Gastroesophageal sphincter (tissue), 3 donors: ENCODE measurements around the gene MMS19.

ENCODE experiments used
- EP300 ChIP-seq: sonication (generic); formaldehyde crosslinking; IDR thresholded peaks from one replicate; pipeline ENCODE4 v1.6.1; 2017; ENCODE audit warnings: antibody characterized with exemption, mild to moderate bottlenecking
- POLR2A ChIP-seq, 2 donors: fragments of 450-650 bp; IDR thresholded peaks; one replicate each; pipeline ENCODE4 v1.6.1; 2017; ENCODE audit warnings: antibody characterized with exemption in 2 of 2, mild to moderate bottlenecking in 2 of 2, moderate library complexity in 1 of 2
- POLR2AphosphoS5 ChIP-seq: sonication (generic); formaldehyde crosslinking; IDR thresholded peaks from one replicate; pipeline ENCODE4 v1.6.1; 2017; ENCODE audit warnings: antibody characterized with exemption
- TF ChIP-seq, protein P1 (sequence below), 4 experiments: fragments of 200-600 bp in 2 of 4; fragments of 450-650 bp in 2 of 4; sonication (generic) in 1 of 4; IDR thresholded peaks; one replicate each; pipeline ENCODE4 v1.5.1; 2017 to 2019; ENCODE audit warnings: antibody characterized with exemption in 4 of 4, mild to moderate bottlenecking in 2 of 4, moderate library complexity in 2 of 4

DNA sequence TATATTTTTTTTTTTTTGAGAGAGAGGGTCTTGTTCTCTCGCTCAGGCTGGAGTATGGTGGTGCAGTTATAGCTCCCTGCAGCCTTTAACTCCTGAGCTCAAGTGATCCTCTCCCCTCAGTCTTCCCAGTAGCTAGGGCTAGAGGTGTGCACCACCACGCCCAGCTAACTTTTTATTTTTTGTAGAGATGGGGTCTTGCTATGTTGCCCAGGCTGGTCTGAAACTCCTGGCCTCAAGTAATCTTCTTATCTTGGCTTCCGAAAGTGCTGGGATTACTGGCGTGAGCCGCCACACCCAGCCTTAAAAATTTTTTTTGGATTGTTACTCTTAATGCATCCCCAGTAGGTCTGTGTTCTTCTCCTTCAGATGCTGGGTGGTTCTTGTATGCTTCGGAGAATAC, 4.7 kb upstream of the MMS19 start:
- TF ChIP-seq, protein P1, sequence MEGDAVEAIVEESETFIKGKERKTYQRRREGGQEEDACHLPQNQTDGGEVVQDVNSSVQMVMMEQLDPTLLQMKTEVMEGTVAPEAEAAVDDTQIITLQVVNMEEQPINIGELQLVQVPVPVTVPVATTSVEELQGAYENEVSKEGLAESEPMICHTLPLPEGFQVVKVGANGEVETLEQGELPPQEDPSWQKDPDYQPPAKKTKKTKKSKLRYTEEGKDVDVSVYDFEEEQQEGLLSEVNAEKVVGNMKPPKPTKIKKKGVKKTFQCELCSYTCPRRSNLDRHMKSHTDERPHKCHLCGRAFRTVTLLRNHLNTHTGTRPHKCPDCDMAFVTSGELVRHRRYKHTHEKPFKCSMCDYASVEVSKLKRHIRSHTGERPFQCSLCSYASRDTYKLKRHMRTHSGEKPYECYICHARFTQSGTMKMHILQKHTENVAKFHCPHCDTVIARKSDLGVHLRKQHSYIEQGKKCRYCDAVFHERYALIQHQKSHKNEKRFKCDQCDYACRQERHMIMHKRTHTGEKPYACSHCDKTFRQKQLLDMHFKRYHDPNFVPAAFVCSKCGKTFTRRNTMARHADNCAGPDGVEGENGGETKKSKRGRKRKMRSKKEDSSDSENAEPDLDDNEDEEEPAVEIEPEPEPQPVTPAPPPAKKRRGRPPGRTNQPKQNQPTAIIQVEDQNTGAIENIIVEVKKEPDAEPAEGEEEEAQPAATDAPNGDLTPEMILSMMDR (IDR thresholded peaks at IDR 0.05), result no peak
- TF ChIP-seq POLR2AphosphoS5 (no peak), POLR2A (IDR thresholded peaks at IDR 0.05) (no peak), EP300 (no peak)
